Psoas muscle (tissue), 8 donors: ENCODE data around the gene SH3RF3. TPM values are rescaled to one million over a fixed set of nuclear protein-coding genes. Genes with fewer than 3 reads are reported as not detected.

Experiments used
- ATAC-seq, 4 donors: fragments of 200-7000 bp; cut with Tn5 transposase; one replicate each; pipeline ENCODE4 v1.9.1; 2020; ENCODE audit warnings: moderate library complexity in 3 of 4, mild to moderate bottlenecking in 2 of 4
- DNase-seq, 2 donors: peaks; one replicate each; pipeline ENCODE4 v3.0.0-alpha.2; 2020
- H3K27ac ChIP-seq: fragments of 200-600 bp; one replicate; pipeline ENCODE4 v1.8.0; 2022
- H3K27me3 ChIP-seq, 3 donors: fragments of 200-600 bp in 1 of 3; one replicate each; pipeline versions ENCODE4 v1.6.1 to v1.8.0; 2013 to 2022; ENCODE audit warnings: low read length in 2 of 3, mild to moderate bottlenecking in 2 of 3, moderate library complexity in 1 of 3; ENCODE audit not compliant: insufficient read depth in 3 of 3
- H3K36me3 ChIP-seq, 2 donors: fragments of 200-600 bp in 1 of 2; one replicate each; pipeline versions ENCODE4 v1.6.1 to v1.8.0; 2013 to 2022; ENCODE audit warnings: low read depth in 1 of 2, mild to moderate bottlenecking in 1 of 2, moderate library complexity in 1 of 2; ENCODE audit not compliant: insufficient read depth in 1 of 2
- H3K4me1 ChIP-seq: fragments of 200-600 bp; one replicate; pipeline ENCODE4 v1.8.0; 2022
- H3K4me3 ChIP-seq: fragments of 200-600 bp; one replicate; pipeline ENCODE4 v1.8.0; 2022; ENCODE audit warnings: mild to moderate bottlenecking
- H3K9me3 ChIP-seq: fragments of 200-600 bp; one replicate; pipeline ENCODE4 v1.8.0; 2022
- WGBS, 3 donors: extraction: QIAGEN DNeasy Blood & Tissue Kit; methylation state at CpG; one replicate each; pipeline versions ENCODE4 v1.1.6 to v1.1.7; 2013; 5-methylcytosine and 5-hydroxymethylcytosine counted together
- intact Hi-C, 2 donors: fragments of 100-400 bp; cut with DNase I; formaldehyde crosslinking; loops; one replicate each; pipeline versions ENCODE4 v1.11.0 to v1.14.2; 2022
- polyA plus RNA-seq, 3 donors: library from polyadenylated mRNA; stranded (reverse); fragments of 200-250 nt; gene quantifications; one replicate each; pipeline ENCODE4 v1.2.3, GENCODE V29; 2013
- total RNA-seq, 4 donors: library from RNA; stranded (reverse); fragmentation: NEBNext Ultra II Directional in 2 of 4; extraction: Animal tissue kit (Norgen Biotek cat#: 25700) in 2 of 4; gene quantifications; one replicate each; pipeline versions ENCODE4 v1.2.1 to v1.2.4, GENCODE V29; 2021 to 2023
- TF ChIP-seq, protein P1 (sequence below): fragments of 200-600 bp; IDR thresholded peaks from one replicate; pipeline ENCODE4 v1.8.0; 2022; ENCODE audit warnings: antibody characterized with exemption
- donor health status: healthy with polysubstance abuse.
- donor health status: DM: no; HTN: no; CAD: no; lungs with moderate emphysema.
- donor health status: Bipolar disorder and iron deficiency.
- donor health status: healthy.
- donor health status: DM: yes; HTN: yes; CAD: no.
- donor health status: DM: no; HTN: no; CAD: no.
- donor health status: DM: no; HTN: no; CAD: no.
- donor health status: DM: yes; HTN: yes; CAD: no.

SH3RF3 gene
- total and polyA plus RNA-seq, 7 donors = 4.6 to 27.0 (median 9.0) TPM

DNA sequence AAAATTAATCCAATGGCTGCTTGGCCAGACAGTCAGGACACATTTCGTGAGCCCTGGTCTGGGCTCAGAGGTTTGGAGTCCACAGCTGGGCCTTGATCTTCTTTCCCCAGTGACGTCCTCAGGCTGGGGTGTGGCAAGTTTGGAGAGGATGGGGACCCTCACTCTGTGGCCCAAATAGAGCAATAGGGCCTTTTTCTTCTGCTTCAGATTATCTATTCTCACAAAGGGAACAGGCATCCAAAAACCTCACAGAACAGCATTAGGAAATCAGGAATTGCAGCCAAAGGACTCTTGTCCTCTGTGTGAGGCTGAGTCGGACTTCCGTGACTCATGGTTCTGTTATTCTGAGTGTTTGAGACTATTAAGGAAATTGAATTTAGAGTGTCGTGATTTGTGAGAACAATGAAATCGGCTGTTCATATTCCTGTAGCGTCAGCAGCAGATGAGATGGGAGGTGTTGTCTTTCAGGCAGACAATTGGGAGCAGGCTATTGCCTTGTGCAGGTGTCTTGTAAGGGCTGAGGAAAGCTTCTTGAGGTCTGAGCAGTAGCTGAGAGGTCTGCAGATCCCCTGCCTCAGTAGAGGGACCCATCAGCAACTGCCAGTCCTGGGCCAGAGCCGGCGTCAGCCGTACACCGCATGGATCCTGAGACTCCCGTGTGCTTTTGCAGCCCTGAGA, 113.8 kb downstream of the SH3RF3 start:
- Histone ChIP-seq H3K4me3 (no peak overlapping the region), H3K27me3 (no peaks in the 10 kb centered on the region), H3K4me1 (peaks cover 66% of the 10 kb centered on the region), H3K27ac (peak overlapping the region; percentile 70), H3K9me3 (no peaks in the 10 kb centered on the region), H3K36me3 (no peaks in the 10 kb centered on the region)
- intact Hi-C loops = no loop called here
- TF ChIP-seq, protein P1, sequence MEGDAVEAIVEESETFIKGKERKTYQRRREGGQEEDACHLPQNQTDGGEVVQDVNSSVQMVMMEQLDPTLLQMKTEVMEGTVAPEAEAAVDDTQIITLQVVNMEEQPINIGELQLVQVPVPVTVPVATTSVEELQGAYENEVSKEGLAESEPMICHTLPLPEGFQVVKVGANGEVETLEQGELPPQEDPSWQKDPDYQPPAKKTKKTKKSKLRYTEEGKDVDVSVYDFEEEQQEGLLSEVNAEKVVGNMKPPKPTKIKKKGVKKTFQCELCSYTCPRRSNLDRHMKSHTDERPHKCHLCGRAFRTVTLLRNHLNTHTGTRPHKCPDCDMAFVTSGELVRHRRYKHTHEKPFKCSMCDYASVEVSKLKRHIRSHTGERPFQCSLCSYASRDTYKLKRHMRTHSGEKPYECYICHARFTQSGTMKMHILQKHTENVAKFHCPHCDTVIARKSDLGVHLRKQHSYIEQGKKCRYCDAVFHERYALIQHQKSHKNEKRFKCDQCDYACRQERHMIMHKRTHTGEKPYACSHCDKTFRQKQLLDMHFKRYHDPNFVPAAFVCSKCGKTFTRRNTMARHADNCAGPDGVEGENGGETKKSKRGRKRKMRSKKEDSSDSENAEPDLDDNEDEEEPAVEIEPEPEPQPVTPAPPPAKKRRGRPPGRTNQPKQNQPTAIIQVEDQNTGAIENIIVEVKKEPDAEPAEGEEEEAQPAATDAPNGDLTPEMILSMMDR = no peak
- ATAC-seq (peak; percentile 32 to 87 (median 68)), DNase-seq (peak; percentile 49 to 76)
- 39 to 51% (median 47%) methylated on average over 12 of the region's 12 CpGs for WGBS, 3 donors

DNA sequence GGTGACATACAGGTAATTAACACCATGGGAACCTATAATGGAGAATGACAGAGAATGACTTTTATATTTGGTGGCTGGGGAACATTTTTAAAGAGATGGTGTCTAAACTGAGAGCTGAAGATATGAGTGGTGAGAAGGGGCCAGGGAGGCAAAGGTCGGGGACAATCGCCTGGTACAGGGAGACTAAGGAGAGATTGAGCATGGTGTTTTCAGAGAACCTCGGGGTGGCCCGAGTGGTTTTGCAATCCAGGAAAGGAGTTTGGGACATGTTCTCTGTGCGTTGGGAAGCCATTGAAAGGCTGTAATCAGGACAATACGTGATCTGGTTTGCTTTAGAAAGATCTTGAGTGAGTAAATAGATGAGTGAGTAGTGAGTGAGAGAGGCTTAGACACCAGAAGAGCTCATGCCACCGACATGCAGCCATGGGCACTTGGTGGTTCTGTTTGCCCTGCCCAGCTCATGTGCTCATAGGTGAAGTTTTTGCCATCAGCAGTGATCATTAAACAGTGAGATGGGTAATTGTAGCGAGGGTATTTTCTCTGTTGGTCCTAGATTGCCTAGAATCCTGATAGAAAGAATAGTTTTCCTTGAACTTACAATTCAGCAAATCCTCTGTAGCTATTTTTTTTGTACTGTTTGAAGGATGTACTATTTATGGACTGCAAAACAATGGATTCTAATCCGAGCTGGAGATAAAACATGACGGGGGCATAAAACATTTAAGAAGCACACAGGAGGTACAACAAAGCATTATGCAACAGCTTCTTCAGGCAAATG, 114.7 kb downstream of the SH3RF3 start:
- H3K27me3 ChIP-seq = no peaks in the 10 kb centered on the region
- H3K27ac ChIP-seq = peak overlapping the region; percentile 70
- no peak overlapping the region for H3K4me3 ChIP-seq
- DNase-seq (no peak), ATAC-seq (no peak)
- TF ChIP-seq, protein P1 = no peak
- intact Hi-C loops = no loop called here
- peaks cover 72% of the 10 kb centered on the region for H3K4me1 ChIP-seq
- no peaks in the 10 kb centered on the region for H3K9me3 ChIP-seq
- H3K36me3 ChIP-seq = no peaks in the 10 kb centered on the region
- 83 to 84% (median 84%) methylated on average over 10 of the region's 10 CpGs for WGBS, 3 donors

DNA sequence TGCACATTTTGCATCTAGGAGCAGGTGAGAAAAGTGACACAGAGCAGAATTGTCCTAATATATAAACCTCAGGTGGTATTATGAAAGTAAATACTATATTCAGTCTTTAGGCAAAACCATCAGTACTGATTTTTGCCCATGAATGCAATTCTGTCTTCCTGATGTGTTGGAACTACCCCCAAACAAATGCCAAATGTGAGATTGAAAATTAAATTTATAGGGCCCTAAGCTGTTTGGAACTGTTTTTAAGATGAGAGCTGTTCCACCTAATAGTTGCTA, 115.2 kb downstream of the SH3RF3 start:
- peaks cover 67% of the 10 kb centered on the region for H3K4me1 ChIP-seq
- H3K9me3 ChIP-seq = no peaks in the 10 kb centered on the region
- no peak overlapping the region for H3K27ac ChIP-seq
- intact Hi-C loops = no loop called here
- ATAC-seq = no peak
- H3K36me3 ChIP-seq = no peaks in the 10 kb centered on the region
- no peaks in the 10 kb centered on the region for H3K27me3 ChIP-seq
- no peak overlapping the region for H3K4me3 ChIP-seq
- DNase-seq = no peak
- TF ChIP-seq, protein P1 = no peak

DNA sequence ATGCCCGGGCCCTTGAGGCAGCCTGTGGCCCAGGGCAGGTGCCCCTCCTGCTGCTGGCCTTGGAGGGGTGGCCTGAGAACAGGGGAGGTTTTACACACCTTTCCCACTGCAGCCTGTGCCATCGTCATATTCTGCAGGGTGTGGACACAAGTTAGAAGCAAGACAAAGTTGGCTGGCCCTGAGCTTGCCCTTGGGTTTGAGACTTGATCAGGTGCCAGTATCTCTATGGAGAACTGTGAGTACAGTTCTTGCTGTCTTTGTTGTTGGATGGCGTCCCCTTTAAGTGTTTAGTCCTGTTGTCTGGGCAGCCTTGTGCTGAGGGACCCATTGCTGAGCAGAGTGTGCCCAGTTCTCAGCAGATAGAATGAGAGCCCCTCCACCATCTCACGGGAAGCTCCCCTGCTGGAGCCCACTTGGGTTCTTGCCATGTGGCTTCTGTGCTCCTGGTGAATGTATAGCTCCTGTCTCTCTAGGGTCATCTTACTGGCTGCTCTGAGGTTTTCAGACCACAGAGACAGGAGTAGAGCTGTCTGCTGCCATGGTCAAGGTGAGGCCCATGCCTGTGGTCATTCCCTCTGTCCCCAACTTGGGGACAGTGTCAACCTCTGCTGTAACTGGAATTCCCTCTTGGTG, 115.9 kb downstream of the SH3RF3 start:
- peaks cover 63% of the 10 kb centered on the region for H3K4me1 ChIP-seq

More for the DNA sequence above, 115.9 kb downstream of the SH3RF3 start:
- Histone ChIP-seq H3K9me3 (no peaks in the 10 kb centered on the region), H3K4me3 (no peak overlapping the region), H3K27me3 (no peaks in the 10 kb centered on the region), H3K36me3 (no peaks in the 10 kb centered on the region), H3K27ac (no peak overlapping the region)
- ATAC-seq (no peak), DNase-seq (no peak)
- intact Hi-C loops = no loop called here
- TF ChIP-seq, protein P1 = no peak
- 71 to 87% (median 84%) methylated on average over 4 of the region's 4 CpGs for WGBS, 3 donors
